ENCODE results near the gene ATP5F1E. TPM values are rescaled to one million over a fixed set of nuclear protein-coding genes. Genes with fewer than 3 reads are reported as not detected.

ATP5F1E gene
- total RNA-seq, 1 donor: 34.4 TPM

DNA sequence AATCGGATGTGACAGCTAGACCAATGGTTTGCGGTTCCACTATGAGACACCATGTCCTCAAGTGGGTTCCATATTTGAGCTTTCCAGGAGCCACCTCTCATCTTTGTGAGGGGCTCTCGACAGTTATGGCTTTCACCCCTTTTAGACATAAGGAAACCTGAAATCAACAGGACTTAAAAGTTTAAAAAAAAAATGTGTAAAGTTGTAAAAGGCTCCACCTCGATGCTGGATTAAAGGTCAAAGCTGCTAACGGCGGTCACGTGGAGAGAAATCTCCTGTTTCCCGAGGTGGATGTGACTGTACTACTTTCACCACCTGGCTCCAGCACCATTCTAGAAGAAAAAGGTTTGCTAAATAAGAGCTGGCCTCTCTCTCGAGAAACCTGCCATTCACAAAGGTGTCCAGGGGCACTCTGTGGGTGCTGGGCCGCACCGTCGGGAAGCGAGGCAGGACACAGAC, 542 bp downstream of the ATP5F1E start:
- TF ChIP-seq, protein P1, sequence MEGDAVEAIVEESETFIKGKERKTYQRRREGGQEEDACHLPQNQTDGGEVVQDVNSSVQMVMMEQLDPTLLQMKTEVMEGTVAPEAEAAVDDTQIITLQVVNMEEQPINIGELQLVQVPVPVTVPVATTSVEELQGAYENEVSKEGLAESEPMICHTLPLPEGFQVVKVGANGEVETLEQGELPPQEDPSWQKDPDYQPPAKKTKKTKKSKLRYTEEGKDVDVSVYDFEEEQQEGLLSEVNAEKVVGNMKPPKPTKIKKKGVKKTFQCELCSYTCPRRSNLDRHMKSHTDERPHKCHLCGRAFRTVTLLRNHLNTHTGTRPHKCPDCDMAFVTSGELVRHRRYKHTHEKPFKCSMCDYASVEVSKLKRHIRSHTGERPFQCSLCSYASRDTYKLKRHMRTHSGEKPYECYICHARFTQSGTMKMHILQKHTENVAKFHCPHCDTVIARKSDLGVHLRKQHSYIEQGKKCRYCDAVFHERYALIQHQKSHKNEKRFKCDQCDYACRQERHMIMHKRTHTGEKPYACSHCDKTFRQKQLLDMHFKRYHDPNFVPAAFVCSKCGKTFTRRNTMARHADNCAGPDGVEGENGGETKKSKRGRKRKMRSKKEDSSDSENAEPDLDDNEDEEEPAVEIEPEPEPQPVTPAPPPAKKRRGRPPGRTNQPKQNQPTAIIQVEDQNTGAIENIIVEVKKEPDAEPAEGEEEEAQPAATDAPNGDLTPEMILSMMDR (IDR thresholded peaks at IDR 0.05; ENCODE audit: insufficient read depth, low read length): no peak
- peak overlapping the region; percentile 69 for H3K4me3 ChIP-seq (ENCODE audit: low read depth, low read length)
- no peak for DNase-seq (ENCODE audit: low read depth)

DNA sequence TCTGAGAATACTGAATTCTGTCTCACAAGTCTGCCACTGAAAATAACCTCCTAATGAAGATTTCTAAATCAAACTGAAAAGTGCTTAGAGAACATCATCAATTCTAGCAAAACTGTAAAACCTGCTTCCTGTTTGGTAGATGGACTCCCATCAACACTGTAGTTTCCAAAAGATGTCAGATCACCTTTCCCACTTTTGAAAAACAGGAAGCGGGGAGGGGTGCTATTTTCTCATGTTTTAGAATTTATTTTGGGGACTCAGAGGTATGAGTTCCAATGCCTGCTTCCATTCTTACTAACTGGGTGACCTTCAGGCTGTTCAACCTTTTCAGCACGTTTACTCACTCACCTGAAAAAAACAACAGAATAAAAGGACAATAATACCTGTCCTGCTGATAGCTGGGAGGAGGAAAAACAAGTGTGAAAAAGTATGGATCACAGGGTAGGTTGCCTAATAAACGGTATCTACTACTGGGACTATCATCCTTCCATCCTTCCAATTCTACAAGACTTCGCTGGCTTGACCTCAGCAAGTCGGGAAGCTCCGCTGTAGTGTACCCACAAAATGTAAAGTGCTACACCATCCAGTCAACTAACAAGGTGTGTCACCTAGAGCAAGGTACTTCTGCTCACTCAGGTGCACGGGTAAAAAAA, 1.1 kb downstream of the ATP5F1E start:
- no peak for DNase-seq (ENCODE audit: low read depth)
- peak overlapping the region; percentile 69 for H3K4me3 ChIP-seq (ENCODE audit: low read depth, low read length)
- TF ChIP-seq, protein P1 (IDR thresholded peaks at IDR 0.05; ENCODE audit: insufficient read depth, low read length): no peak

DNA sequence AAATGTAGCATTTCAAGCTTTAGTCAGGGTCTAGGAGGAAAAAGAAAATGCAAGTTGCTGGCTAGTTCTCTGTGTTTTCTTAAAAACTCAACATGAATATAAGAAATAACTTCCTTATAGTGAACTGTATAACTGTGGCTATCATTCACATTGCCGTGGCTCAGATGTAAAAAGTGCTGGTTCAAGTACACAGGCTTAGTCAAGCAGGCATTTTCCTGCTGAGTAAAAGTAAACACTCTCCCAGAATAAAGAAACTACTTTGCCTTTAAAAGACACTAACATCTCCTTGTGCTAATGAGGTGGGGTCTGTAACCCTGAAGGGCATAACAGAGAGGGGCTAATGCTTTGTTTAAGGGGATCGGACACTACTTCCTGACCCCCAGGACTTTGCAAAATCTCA, 3.3 kb downstream of the ATP5F1E start:
- no peak for DNase-seq (ENCODE audit: low read depth)
- peak overlapping the region; percentile 50 for H3K4me3 ChIP-seq (ENCODE audit: low read depth, low read length)
- TF ChIP-seq, protein P1 (IDR thresholded peaks at IDR 0.05; ENCODE audit: insufficient read depth, low read length): no peak

DNA sequence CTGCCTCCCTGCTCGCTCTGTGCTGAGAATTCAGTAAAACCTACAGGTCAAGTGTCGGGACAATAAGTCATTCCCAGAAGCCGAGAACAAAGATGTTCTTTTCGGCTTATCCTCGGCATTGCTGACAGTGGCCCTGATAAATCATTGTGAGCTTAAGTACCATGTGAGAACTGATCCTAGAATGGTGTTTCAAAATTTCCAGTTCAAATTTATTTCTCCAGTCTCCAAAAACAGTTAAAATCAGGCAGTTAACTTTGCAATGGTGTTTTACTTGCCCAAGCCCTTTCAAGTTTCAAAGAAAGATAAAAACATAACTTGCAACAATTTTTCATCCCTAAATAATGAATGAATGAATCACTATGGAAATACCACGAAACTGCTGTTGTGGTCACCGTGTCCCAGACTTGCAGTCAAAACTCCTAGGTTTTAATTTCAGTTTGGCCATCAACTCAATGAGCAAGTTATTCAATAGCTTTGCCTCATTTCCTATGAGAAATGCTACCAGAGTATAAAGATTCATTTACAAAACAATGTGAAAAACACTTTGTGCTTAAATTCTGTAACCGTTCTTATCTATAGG, 4.3 kb downstream of the ATP5F1E start:
- no peak overlapping the region for H3K4me3 ChIP-seq (ENCODE audit: low read depth, low read length)
- TF ChIP-seq, protein P1 (IDR thresholded peaks at IDR 0.05; ENCODE audit: insufficient read depth, low read length): no peak
- DNase-seq (ENCODE audit: low read depth): peak; percentile 50

DNA sequence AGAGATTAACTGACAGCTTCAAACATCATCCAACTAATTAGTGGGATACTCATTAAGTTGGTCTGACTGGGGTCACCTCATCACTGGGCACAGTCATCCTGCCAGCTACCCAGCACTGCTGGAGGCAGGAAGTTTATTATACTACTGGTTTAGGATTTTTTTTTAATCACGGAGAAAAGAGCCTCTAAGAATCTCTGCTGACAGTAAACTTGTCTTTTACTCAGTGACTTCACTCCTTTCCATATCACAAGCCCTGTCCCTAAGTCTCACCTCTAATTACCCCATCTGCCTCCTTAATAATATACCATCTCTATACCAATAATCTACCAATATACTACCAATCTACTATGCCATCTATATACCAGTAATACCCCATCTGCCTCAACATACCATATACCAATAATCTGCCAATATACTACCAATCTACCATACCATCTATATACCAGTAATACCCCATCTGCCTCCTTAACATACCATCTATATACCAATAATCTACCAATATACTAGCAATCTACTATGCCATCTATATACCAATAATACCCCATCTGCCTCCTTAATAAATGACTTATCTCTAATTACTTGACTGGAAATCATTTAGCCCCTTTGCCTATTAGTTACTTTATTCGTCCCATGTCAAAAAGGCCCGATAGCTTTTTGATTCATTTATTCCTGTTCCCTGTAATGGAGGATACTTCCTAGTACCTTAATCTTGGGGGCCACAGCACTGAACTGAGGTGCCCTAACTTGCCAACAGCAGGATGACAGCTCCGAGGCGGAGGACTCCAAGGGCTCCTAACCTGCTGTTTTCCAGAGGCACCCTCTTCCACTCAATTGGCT, 5.0 kb downstream of the ATP5F1E start:
- TF ChIP-seq, protein P1 (IDR thresholded peaks at IDR 0.05; ENCODE audit: insufficient read depth, low read length): no peak
- no peak overlapping the region for H3K4me3 ChIP-seq (ENCODE audit: low read depth, low read length)
- no peak for DNase-seq (ENCODE audit: low read depth)

DNA sequence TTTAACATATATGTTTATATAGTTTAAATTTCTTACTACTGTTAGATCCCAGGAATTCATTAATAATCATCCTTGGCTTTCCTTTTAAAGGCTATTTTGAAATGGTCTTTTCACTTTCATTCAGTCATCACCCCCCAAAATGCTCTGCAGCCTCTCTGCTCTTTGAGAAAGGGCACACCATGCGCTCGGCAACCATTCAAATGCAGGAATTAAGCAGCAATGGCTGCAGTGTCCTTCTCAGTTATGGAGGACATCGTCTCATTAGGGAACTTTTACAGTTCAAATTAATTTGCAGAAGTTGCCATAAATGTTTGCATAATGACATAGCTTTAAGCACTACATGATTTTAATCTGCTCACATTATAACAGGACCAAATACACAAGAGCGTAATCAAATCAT, 6.6 kb downstream of the ATP5F1E start:
- DNase-seq (ENCODE audit: low read depth): no peak
- H3K4me3 ChIP-seq (ENCODE audit: low read depth, low read length): no peak overlapping the region
- TF ChIP-seq, protein P1 (IDR thresholded peaks at IDR 0.05; ENCODE audit: insufficient read depth, low read length): no peak
